Fibroblast of mammary gland (primary cell): ENCODE measurements around the gene UAP1.

Experiments used
- DNase-seq: peaks from one replicate; pipeline ENCODE4 v3.0.0-alpha.2; 2010; ENCODE audit warnings: low read depth
- H3K4me3 ChIP-seq: 2 replicates; pipeline ENCODE4 v1.5.1; 2011; ENCODE audit warnings: low read depth, mild to moderate bottlenecking, low read length, moderate library complexity; ENCODE audit not compliant: control insufficient read depth
- TF ChIP-seq, protein P1 (sequence below): conservative IDR thresholded peaks from 2 replicates; pipeline ENCODE4 v1.5.1; 2011; ENCODE audit warnings: low read depth, low read length, inconsistent platforms; ENCODE audit not compliant: control insufficient read depth, insufficient read depth

Gene UAP1

DNA sequence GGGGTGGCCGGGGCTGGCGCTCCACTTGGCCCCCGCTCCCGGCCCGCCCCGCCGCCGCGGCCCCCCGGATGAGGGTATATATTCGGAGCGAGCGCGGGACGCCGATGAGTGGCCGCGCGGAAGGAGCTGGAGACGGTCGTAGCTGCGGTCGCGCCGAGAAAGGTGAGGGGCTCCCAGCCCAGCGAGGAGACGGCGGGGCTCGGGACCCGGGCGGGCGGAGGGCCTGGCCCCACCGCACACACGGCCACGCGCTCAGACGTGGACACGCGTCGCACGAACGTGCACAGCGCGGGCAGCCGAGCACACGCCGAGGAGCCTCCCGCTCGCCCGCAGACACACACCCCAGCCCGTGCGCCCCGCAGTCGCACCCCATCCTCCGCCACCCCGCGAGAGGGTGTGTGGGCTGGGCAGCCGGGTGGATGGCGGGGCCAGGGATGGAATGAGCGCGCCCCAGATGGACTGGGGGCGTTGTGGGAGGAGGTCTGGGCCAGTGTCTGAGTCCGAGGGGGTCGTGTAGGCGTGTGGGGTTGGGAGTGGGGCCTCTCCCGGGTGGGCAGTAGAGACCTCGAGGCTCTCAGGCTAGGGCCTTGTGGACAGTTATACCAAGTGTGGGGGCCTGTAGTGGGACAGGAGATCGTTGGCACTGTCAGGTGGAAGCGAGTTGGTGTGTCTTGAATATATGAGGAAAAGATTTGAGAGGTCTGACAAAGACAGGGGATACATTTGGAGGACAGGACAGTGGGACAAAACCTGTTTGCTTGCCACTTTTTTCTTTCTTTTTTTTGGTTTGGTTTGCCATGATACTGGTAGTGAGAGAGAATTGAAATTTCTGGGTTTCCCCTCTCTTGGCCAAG is at the start of gene UAP1:
Gene UAP1 (plus strand): TSS at position 107 of the 854 bp plus-strand sequence. CDS start 4,347 bp downstream, outside the sequence.
- TF ChIP-seq, protein P1, sequence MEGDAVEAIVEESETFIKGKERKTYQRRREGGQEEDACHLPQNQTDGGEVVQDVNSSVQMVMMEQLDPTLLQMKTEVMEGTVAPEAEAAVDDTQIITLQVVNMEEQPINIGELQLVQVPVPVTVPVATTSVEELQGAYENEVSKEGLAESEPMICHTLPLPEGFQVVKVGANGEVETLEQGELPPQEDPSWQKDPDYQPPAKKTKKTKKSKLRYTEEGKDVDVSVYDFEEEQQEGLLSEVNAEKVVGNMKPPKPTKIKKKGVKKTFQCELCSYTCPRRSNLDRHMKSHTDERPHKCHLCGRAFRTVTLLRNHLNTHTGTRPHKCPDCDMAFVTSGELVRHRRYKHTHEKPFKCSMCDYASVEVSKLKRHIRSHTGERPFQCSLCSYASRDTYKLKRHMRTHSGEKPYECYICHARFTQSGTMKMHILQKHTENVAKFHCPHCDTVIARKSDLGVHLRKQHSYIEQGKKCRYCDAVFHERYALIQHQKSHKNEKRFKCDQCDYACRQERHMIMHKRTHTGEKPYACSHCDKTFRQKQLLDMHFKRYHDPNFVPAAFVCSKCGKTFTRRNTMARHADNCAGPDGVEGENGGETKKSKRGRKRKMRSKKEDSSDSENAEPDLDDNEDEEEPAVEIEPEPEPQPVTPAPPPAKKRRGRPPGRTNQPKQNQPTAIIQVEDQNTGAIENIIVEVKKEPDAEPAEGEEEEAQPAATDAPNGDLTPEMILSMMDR: no peak
- peak within 1 kb of the TSS; percentile 95 for H3K4me3 ChIP-seq
- no peak for DNase-seq

DNA sequence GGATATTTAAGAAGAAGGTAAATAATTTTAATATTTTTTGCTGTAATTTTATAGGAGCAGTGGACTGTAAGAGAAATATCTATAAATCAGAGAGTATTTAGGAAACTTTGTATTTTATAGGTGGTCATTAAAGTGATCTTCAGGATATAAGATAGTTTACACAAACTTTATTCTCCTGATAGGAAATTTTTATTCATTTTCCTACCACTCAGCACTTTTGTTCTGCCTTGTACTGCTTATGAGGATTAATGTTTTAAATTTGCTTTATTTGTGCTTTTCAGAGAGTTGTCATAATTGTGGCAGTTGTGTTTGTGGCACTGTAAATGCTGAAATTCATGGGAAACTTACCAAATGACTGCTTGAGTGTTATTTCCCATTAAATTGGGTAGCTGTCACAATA is 34.2 kb upstream of the UAP1 start:
- no peak for DNase-seq
- TF ChIP-seq, protein P1: no peak

DNA sequence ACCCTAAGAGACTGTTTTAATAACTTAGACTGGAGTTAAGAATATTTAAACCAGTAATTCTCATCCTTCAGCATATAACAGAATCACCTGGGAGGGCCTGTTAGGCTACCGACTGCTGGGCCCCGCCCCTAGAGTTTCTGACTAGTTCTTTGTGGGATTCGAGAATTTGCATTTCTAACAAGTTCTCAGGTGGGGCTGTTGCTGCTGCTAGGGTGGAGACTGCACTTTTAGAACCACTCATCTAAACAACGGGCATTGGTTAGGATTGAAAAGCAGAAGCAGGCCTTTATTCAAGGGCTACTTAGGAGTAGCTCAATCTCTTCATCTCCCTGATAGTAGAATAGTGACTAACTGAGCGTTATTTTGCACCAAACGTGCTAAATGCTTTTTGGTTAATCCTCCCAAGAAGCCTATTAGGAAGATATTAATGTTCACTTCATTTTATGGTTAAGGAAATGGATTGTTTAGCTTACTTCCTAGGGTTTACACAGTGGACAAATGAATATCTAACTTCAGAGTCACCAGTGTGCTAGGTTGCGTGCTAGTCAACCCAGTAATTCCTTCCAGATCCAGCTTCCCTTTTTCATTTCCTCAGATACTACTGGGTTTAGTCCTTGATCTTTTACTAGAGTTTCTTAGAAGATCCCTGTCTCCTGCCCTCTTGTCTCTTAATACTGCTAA is 31.1 kb upstream of the UAP1 start:
- TF ChIP-seq, protein P1: no peak
- H3K4me3 ChIP-seq: no peak overlapping the region
- peak; percentile 10 for DNase-seq

More for the DNA sequence above, 34.2 kb upstream of the UAP1 start:
- H3K4me3 ChIP-seq: no peak overlapping the region

DNA sequence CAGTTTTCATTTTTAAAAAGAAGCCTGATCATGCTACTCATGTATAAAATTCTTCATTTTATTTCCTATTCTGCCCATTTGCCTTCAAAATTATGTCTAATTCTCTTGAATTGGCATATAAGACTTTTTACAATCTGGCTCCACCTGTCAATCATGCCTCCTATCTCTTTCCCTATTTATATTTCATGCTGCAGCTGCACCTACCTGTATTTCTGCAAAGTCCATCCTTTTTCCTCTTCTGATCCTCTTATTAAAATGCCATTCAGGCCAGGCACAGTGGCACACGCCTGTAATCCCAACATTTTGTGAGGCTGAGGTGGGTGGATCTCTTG is 30.6 kb upstream of the UAP1 start:
- TF ChIP-seq, protein P1: no peak
- no peak for DNase-seq
- no peak overlapping the region for H3K4me3 ChIP-seq

DNA sequence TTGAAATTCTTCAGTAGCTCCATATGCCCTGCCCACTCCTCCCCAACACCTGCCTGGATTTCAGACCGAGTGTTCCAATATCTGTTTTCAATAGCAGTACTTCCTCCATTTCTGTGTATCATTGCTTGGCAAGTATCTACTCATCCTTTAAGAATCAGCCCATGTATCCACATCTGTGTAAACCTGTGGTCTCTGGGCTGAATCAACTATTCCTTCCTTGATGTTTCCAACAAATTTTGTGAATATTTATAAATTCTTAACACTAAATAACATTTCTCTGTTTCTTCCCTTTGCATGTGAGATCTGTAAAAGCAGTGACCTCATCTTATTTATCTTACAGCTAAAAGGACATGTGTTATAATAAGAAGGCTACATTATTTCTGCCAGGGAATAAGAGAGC is 26.0 kb upstream of the UAP1 start:
- no peak overlapping the region for H3K4me3 ChIP-seq
- DNase-seq: peak; percentile 61
- TF ChIP-seq, protein P1: no peak

DNA sequence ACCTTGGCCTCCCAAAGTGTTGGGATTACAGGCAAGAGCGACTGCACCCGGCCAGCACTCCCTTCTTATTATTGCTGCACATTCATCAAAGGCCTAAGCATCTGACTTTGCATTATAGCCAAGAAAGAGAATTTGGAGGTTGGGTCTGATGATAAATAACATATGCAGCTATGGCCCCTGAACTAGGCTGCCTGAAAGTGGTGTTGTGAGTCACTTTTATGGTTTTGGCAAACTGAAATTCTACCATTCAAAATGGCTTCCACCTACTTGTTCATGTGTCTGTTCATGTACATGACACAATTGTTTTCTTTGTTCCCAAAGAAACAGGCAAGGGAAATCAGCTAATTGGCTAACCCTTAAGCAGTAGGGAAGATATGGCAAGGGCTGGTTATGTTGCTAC is 25.0 kb upstream of the UAP1 start:
- peak; percentile 95 for DNase-seq
- H3K4me3 ChIP-seq: no peak overlapping the region
- TF ChIP-seq, protein P1: no peak
